Hepatocyte (in vitro differentiated cells): ENCODE measurements around the gene EPC2. TPM values are rescaled to one million over a fixed set of nuclear protein-coding genes. Genes with fewer than 3 reads are reported as not detected.

Source experiments
- DNase-seq: peaks from one replicate; pipeline ENCODE4 v3.0.0-alpha.2; 2016; ENCODE audit warnings: low spot score
- H2AFZ ChIP-seq: fragments of 200-600 bp; sonication (generic); 2 replicates; pipeline ENCODE4 v1.6.0; 2016; ENCODE audit warnings: antibody characterized with exemption, mild to moderate bottlenecking
- H3K27ac ChIP-seq: fragments of 200-600 bp; sonication (generic); 2 replicates; pipeline ENCODE4 v1.5.1; 2016; ENCODE audit warnings: mild to moderate bottlenecking
- H3K27me3 ChIP-seq: fragments of 200-600 bp; sonication (generic); 2 replicates; pipeline ENCODE4 v1.6.1; 2016
- H3K36me3 ChIP-seq: fragments of 200-600 bp; sonication (generic); replicated peaks from 2 replicates; pipeline ENCODE4 v1.5.1; 2016; ENCODE audit warnings: low read depth; ENCODE audit not compliant: insufficient read depth
- H3K4me1 ChIP-seq: fragments of 200-600 bp; sonication (generic); 2 replicates; pipeline ENCODE4 v1.5.1; 2016; ENCODE audit warnings: mild to moderate bottlenecking, moderate library complexity; ENCODE audit not compliant: insufficient read depth
- H3K4me2 ChIP-seq: fragments of 200-600 bp; sonication (generic); 2 replicates; pipeline ENCODE4 v1.6.0; 2016
- H3K4me3 ChIP-seq: fragments of 200-600 bp; sonication (generic); 2 replicates; pipeline ENCODE4 v1.5.1; 2016; ENCODE audit warnings: mild to moderate bottlenecking
- H3K79me2 ChIP-seq: fragments of 200-600 bp; sonication (generic); 2 replicates; pipeline ENCODE4 v1.6.0; 2017; ENCODE audit warnings: mild to moderate bottlenecking
- H3K9me2 ChIP-seq: fragments of 200-600 bp; sonication (generic); replicated peaks from 2 replicates; pipeline ENCODE4 v1.6.0; 2017; ENCODE audit warnings: mild to moderate bottlenecking; ENCODE audit not compliant: insufficient read depth
- H3K9me3 ChIP-seq: fragments of 200-600 bp; sonication (generic); 2 replicates; pipeline ENCODE4 v1.5.1; 2016; ENCODE audit warnings: low read depth, mild to moderate bottlenecking
- H4K20me1 ChIP-seq: fragments of 200-600 bp; sonication (generic); 2 replicates; pipeline ENCODE4 v1.6.0; 2016; ENCODE audit warnings: mild to moderate bottlenecking; ENCODE audit not compliant: insufficient read depth, poor library complexity, severe bottlenecking
- CTCF ChIP-seq: fragments of 200-600 bp; sonication (generic); IDR thresholded peaks from 2 replicates; pipeline ENCODE4 v1.5.1; 2016; ENCODE audit warnings: antibody characterized with exemption, mild to moderate bottlenecking; ENCODE audit not compliant: poor library complexity
- EZH2 ChIP-seq: fragments of 200-600 bp; sonication (generic); IDR thresholded peaks from 2 replicates; pipeline ENCODE4 v1.6.1; 2016; ENCODE audit warnings: antibody characterized with exemption, mild to moderate bottlenecking, borderline replicate concordance
- EZH2phosphoT487 ChIP-seq: fragments of 200-600 bp; sonication (generic); IDR thresholded peaks from one replicate; pipeline ENCODE4 v1.6.1; 2018; ENCODE audit warnings: antibody characterized with exemption, mild to moderate bottlenecking, low read depth, moderate library complexity; ENCODE audit not compliant: unreplicated experiment, severe bottlenecking
- WGBS: methylation state at CpG from one replicate; pipeline ENCODE4 v1.1.6; 2016; ENCODE audit warnings: low lambda C conversion rate; ENCODE audit errors: missing lambda C conversion rate; 5-methylcytosine and 5-hydroxymethylcytosine counted together
- polyA plus RNA-seq: library from polyadenylated mRNA; unstranded; fragments of >200 nt; fragmentation: Nextera tagmentation; extraction: Ambion mirVana; gene quantifications from 2 replicates; pipeline ENCODE4 v1.2.1, GENCODE V29; 2016
- total RNA-seq: library from RNA; depleted of rRNA; stranded (reverse); fragments of >200 nt; gene quantifications from 2 replicates; pipeline ENCODE4 v1.2.3, GENCODE V29; 2014

EPC2 gene
- total and polyA plus RNA-seq, 2 experiments from 2014 or later = 2.6 to 37.8 TPM

- WGBS = 74% methylated on average over 2 of the region's 2 CpGs
- H3K79me2 ChIP-seq = peaks cover 96% of the 10 kb centered on the region
- peaks cover 12% of the 10 kb centered on the region for H3K4me1 ChIP-seq
- peaks cover 74% of the 10 kb centered on the region for H4K20me1 ChIP-seq
- no peak overlapping the region for H2AFZ ChIP-seq
- H3K27me3 ChIP-seq = no peaks in the 10 kb centered on the region
- no peaks in the 10 kb centered on the region for H3K36me3 ChIP-seq
- no peak overlapping the region for H3K4me2 ChIP-seq
- H3K9me3 ChIP-seq = peaks cover 6% of the 10 kb centered on the region
- no peak overlapping the region for H3K27ac ChIP-seq
- TF ChIP-seq CTCF (no peak), EZH2phosphoT487 (no peak), EZH2 (no peak)
- H3K4me3 ChIP-seq = no peak overlapping the region
- no peak for DNase-seq
- no peaks in the 10 kb centered on the region for H3K9me2 ChIP-seq
Observed at GRCh38 chr2:148719941-148720436, 75.4 kb downstream of the EPC2 start.

- DNase-seq = peak; percentile 6
- TF ChIP-seq EZH2 = no peak
- no peak for TF ChIP-seq CTCF
- WGBS = 89% methylated on average over 20 of the region's 20 CpGs
- Histone ChIP-seq H3K9me3 (peaks cover 6% of the 10 kb centered on the region), H3K36me3 (no peaks in the 10 kb centered on the region), H3K27me3 (no peaks in the 10 kb centered on the region), H3K27ac (no peak overlapping the region), H3K9me2 (no peaks in the 10 kb centered on the region), H3K4me3 (no peak overlapping the region), H3K4me1 (peaks cover 12% of the 10 kb centered on the region), H3K79me2 (peaks cover 96% of the 10 kb centered on the region), H4K20me1 (peaks cover 74% of the 10 kb centered on the region), H2AFZ (no peak overlapping the region), H3K4me2 (no peak overlapping the region)
Observed at GRCh38 chr2:148720501-148721001, 76.0 kb downstream of the EPC2 start.

GRCh38 chr2:148721520-148721931 is 77.0 kb downstream of the EPC2 start:
- Histone ChIP-seq H4K20me1 (peaks cover 74% of the 10 kb centered on the region), H3K79me2 (peaks cover 95% of the 10 kb centered on the region), H3K27me3 (no peaks in the 10 kb centered on the region), H3K4me1 (peaks cover 12% of the 10 kb centered on the region), H3K4me2 (no peak overlapping the region), H3K9me2 (no peaks in the 10 kb centered on the region), H2AFZ (no peak overlapping the region), H3K36me3 (no peaks in the 10 kb centered on the region), H3K27ac (no peak overlapping the region), H3K4me3 (no peak overlapping the region), H3K9me3 (peaks cover 6% of the 10 kb centered on the region)
- no peak for TF ChIP-seq CTCF
- no peak for TF ChIP-seq EZH2
- no peak for TF ChIP-seq EZH2phosphoT487
- DNase-seq = no peak
